ENCODE measurements around the gene ANKS1A. TPM values are rescaled to one million over a fixed set of nuclear protein-coding genes. Genes with fewer than 3 reads are reported as not detected.

Gene ANKS1A
- total RNA-seq, 1 experiment from 2014 or later, result 14.0 TPM

- POLR2A ChIA-PET, result no interaction called here
- intact Hi-C loops (cut with micrococcal nuclease), result no loop called here
- Mint-ChIP-seq H3K9me3 (ENCODE audit: unreplicated experiment) (no peaks in the 10 kb centered on the region), H3K27me3 (ENCODE audit: insufficient read depth, unreplicated experiment) (no peaks in the 10 kb centered on the region), H3K4me1 (ENCODE audit: insufficient read depth, unreplicated experiment) (no peaks in the 10 kb centered on the region), H3K27ac (ENCODE audit: low read depth, unreplicated experiment) (no peak overlapping the region), H3K4me3 (ENCODE audit: unreplicated experiment) (no peak overlapping the region), H3K36me3 (ENCODE audit: insufficient read depth, unreplicated experiment) (peaks cover 4% of the 10 kb centered on the region)
- CTCF ChIA-PET, result no interaction called here
- BruUV-seq (replicated peaks), result no TSS peak
- TF ChIP-seq CTCF (IDR thresholded peaks at IDR 0.05; ENCODE audit: unreplicated experiment), result no peak
- no peak for DNase-seq (ENCODE audit: unreplicated experiment)
Measured at GRCh38 chr6:35062676-35063574, 173.9 kb downstream of the ANKS1A start.

- ChIA-PET CTCF (no interaction called here), POLR2A (no interaction called here)
- intact Hi-C loops (cut with micrococcal nuclease), result no loop called here
- no peak overlapping the region for H3K27ac Mint-ChIP-seq (ENCODE audit: low read depth, unreplicated experiment)
- DNase-seq (ENCODE audit: unreplicated experiment), result no peak
- TF ChIP-seq CTCF (IDR thresholded peaks at IDR 0.05; ENCODE audit: unreplicated experiment), result no peak
- H3K9me3 Mint-ChIP-seq (ENCODE audit: unreplicated experiment), result no peaks in the 10 kb centered on the region
- no peaks in the 10 kb centered on the region for H3K27me3 Mint-ChIP-seq (ENCODE audit: insufficient read depth, unreplicated experiment)
- H3K4me3 Mint-ChIP-seq (ENCODE audit: unreplicated experiment), result no peak overlapping the region
- no peaks in the 10 kb centered on the region for H3K4me1 Mint-ChIP-seq (ENCODE audit: insufficient read depth, unreplicated experiment)
- peaks cover 5% of the 10 kb centered on the region for H3K36me3 Mint-ChIP-seq (ENCODE audit: insufficient read depth, unreplicated experiment)
- BruUV-seq (replicated peaks), result no TSS peak
Measured at GRCh38 chr6:35063701-35064280, 174.7 kb downstream of the ANKS1A start.

GRCh38 chr6:35064290-35064689, 175.2 kb downstream of the ANKS1A start:
- BruUV-seq (replicated peaks), result no TSS peak
- peaks cover 5% of the 10 kb centered on the region for H3K36me3 Mint-ChIP-seq (ENCODE audit: insufficient read depth, unreplicated experiment)
- ChIA-PET POLR2A (no interaction called here), CTCF (interaction anchor here (0.6 kb wide), 1 partner anchor 208 kb away, joined by 3 read pairs; no protein-coding TSS in a partner anchor)
- H3K27ac Mint-ChIP-seq (ENCODE audit: low read depth, unreplicated experiment), result no peak overlapping the region
- intact Hi-C loops (cut with micrococcal nuclease), result no loop called here
- H3K4me3 Mint-ChIP-seq (ENCODE audit: unreplicated experiment), result no peak overlapping the region
- H3K4me1 Mint-ChIP-seq (ENCODE audit: insufficient read depth, unreplicated experiment), result no peaks in the 10 kb centered on the region
- no peak for DNase-seq (ENCODE audit: unreplicated experiment)
- no peak for TF ChIP-seq CTCF (IDR thresholded peaks at IDR 0.05; ENCODE audit: unreplicated experiment)
- H3K9me3 Mint-ChIP-seq (ENCODE audit: unreplicated experiment), result no peaks in the 10 kb centered on the region
- H3K27me3 Mint-ChIP-seq (ENCODE audit: insufficient read depth, unreplicated experiment), result no peaks in the 10 kb centered on the region

- Mint-ChIP-seq H3K36me3 (ENCODE audit: insufficient read depth, unreplicated experiment) (peaks cover 5% of the 10 kb centered on the region), H3K4me1 (ENCODE audit: insufficient read depth, unreplicated experiment) (no peaks in the 10 kb centered on the region), H3K9me3 (ENCODE audit: unreplicated experiment) (no peaks in the 10 kb centered on the region), H3K27ac (ENCODE audit: low read depth, unreplicated experiment) (no peak overlapping the region), H3K27me3 (ENCODE audit: insufficient read depth, unreplicated experiment) (no peaks in the 10 kb centered on the region), H3K4me3 (ENCODE audit: unreplicated experiment) (no peak overlapping the region)
- no TSS peak for BruUV-seq (replicated peaks)
- intact Hi-C loops (cut with micrococcal nuclease), result no loop called here
- TF ChIP-seq CTCF (IDR thresholded peaks at IDR 0.05; ENCODE audit: unreplicated experiment), result no peak
- DNase-seq (ENCODE audit: unreplicated experiment), result no peak
- CTCF ChIA-PET, result interaction anchor here (0.6 kb wide), 1 partner anchor 208 kb away, joined by 3 read pairs; no protein-coding TSS in a partner anchor
- POLR2A ChIA-PET, result interaction anchor here (0.5 kb wide), 1 partner anchor 17 kb away, joined by 4 read pairs; no protein-coding TSS in a partner anchor
Measured at GRCh38 chr6:35064757-35065440, 175.8 kb downstream of the ANKS1A start.

Data from MCF 10A (cell line).